Measurements from ENCODE around the gene FGD4.

DNA sequence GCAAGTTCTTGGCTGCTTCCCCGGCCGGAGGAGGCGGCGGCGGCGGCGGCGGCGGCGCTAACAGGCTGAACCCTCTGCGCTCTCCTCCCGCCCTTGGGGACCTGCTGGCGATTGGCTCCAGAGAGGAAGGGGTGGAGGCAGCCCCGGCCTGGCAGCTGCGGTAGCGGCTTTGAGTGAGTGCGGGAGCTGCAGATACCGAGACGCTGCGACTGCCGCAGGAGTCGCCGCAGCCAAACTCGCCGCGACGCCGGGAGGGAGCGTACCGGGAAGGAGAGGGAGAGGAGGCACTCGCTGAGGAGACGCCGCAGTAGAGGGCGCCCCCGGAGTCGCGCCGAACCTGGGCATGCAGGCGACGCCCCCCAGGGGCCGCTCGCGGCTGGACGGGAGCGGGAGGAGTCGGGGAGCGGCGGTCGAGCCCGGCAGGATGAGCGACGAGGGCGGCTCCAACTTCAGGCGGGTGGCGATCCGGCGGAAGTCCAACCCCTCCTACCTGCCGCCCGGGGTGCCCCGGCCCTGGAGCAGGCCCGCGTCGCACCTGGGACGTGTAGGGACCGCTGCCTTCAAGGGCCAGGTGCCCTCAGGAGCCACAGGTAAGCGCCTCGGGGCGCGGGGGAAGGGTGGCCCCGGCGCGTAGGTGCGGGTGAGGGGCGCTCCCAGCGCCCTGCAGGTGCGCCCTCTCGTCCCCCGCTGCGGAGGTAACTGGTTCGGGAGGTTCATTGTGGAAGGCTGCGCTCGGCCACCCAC lies at the start of gene FGD4:
- TF ChIP-seq, protein P1, sequence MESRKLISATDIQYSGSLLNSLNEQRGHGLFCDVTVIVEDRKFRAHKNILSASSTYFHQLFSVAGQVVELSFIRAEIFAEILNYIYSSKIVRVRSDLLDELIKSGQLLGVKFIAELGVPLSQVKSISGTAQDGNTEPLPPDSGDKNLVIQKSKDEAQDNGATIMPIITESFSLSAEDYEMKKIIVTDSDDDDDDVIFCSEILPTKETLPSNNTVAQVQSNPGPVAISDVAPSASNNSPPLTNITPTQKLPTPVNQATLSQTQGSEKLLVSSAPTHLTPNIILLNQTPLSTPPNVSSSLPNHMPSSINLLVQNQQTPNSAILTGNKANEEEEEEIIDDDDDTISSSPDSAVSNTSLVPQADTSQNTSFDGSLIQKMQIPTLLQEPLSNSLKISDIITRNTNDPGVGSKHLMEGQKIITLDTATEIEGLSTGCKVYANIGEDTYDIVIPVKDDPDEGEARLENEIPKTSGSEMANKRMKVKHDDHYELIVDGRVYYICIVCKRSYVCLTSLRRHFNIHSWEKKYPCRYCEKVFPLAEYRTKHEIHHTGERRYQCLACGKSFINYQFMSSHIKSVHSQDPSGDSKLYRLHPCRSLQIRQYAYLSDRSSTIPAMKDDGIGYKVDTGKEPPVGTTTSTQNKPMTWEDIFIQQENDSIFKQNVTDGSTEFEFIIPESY (CRISPR knock-in tag; IDR thresholded peaks at IDR 0.05) = peak; percentile 74
- TF ChIP-seq, protein P2, sequence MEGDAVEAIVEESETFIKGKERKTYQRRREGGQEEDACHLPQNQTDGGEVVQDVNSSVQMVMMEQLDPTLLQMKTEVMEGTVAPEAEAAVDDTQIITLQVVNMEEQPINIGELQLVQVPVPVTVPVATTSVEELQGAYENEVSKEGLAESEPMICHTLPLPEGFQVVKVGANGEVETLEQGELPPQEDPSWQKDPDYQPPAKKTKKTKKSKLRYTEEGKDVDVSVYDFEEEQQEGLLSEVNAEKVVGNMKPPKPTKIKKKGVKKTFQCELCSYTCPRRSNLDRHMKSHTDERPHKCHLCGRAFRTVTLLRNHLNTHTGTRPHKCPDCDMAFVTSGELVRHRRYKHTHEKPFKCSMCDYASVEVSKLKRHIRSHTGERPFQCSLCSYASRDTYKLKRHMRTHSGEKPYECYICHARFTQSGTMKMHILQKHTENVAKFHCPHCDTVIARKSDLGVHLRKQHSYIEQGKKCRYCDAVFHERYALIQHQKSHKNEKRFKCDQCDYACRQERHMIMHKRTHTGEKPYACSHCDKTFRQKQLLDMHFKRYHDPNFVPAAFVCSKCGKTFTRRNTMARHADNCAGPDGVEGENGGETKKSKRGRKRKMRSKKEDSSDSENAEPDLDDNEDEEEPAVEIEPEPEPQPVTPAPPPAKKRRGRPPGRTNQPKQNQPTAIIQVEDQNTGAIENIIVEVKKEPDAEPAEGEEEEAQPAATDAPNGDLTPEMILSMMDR (IDR thresholded peaks at IDR 0.05 in 2 of 3, conservative IDR thresholded peaks at IDR 0.05 in 1 of 3; ENCODE audit: insufficient read depth in 2 of 3, low read depth in 1 of 3, low read length in 3 of 3) = peak; percentile 57 to 98 (median 74)
- no peak for TF ChIP-seq MXI1 (IDR thresholded peaks at IDR 0.05; ENCODE audit: low read depth, low read length)

All from K562 (cell line).